ENCODE data around the gene ADGRG6.

DNA sequence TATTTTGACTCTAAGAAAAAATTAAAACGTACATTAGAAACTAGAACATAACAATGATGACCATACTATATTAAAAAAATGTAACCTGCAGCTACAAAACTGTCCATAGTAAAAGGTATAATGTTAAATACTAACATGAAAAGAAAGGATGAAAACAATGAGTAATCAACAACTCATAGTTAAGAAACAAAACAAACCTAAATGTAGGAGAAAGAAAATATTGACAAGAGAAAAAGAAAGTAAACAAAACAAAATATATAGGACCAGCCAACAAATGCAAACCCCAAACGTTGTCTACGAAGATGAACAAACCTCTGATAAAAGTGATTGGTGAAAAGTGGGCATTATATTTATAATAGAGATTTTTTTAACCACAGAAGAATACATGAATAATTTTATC, 41.1 kb upstream of the ADGRG6 start:
- no peak for TF ChIP-seq EZH2 (IDR thresholded peaks at IDR 0.05; ENCODE audit: insufficient read depth, poor library complexity, severe bottlenecking)
- TF ChIP-seq EZH2phosphoT487 (IDR thresholded peaks at IDR 0.05; ENCODE audit: insufficient read depth, low read depth) = no peak
